ENCODE results near the gene FSD1L.

FSD1L gene

DNA sequence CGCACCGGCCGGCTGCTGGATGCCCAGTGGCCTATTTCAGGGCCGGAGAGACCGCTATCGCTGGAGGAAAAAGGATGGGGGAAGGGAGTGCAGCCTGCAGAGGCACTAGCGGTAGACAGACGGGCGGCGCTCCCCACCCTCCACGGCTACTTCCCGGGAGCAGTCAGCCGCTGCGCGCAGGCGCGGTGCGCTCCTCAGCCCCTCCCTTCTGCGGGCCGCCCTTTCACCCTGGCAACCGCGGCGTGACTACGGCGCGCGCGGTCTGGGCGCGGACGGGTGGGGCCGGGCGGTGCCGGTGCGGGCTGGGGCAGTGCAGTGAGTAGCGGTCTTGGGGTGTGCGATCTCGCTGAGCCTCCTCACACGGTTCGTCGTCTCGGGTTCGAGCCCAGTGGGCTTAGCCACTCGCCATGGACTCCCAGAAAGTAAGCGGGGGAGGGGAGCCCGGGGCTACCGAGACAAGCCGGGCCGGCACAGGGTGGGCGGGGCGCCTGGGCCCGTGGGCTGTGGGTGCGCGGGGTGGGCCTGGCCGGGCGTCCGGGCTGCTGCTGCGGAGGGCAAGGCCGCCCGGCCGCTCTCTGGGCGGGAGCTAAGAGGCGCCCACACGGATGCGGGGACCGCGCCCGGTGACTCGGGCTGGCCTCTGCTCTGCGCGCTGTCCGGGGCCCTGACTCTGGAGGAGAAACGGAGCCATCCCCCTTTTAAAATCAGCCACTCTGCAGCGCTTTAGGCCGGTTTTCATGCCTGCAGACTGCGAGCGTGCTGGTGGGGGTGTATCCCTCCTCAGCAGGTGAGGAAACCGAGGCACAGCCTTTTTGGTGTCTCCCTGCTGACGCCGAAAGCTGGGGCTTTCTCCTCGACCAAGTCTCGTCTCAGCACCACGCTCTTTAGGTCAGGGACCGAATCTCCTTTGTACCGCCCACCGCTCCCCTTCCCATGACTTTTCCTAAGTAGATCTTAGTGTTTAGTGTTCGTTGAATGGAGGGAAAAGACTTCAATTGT lies at the start of gene FSD1L (continued):
- TF ChIP-seq PBX3 (CRISPR knock-in tag; IDR thresholded peaks at IDR 0.05) (peak; percentile 64; the same call in 1 of the 2 replicates), ZNF670 (tag by site-specific recombination; IDR thresholded peaks at IDR 0.05; ENCODE audit: low read depth) (no peak), ZNF660 (tag by site-specific recombination; IDR thresholded peaks at IDR 0.05) (no peak), ZNF175 (tag by site-specific recombination; IDR thresholded peaks at IDR 0.05) (no peak), ZNF792 (tag by site-specific recombination; IDR thresholded peaks at IDR 0.05) (no peak), ZNF530 (tag by site-specific recombination; IDR thresholded peaks at IDR 0.05; ENCODE audit: low read depth) (no peak), ZBTB26 (tag by site-specific recombination; optimal IDR thresholded peaks at IDR 0.05) (peak; percentile 88), GLI2 (tag by site-specific recombination; IDR thresholded peaks at IDR 0.05; ENCODE audit: borderline replicate concordance, low read depth) (no peak), ZNF488 (tag by site-specific recombination; IDR thresholded peaks at IDR 0.05) (no peak), ZSCAN30 (tag by site-specific recombination; IDR thresholded peaks at IDR 0.05) (no peak), ZNF138 (tag by site-specific recombination; IDR thresholded peaks at IDR 0.05; ENCODE audit: borderline replicate concordance) (no peak), ZNF510 (tag by site-specific recombination; IDR thresholded peaks at IDR 0.05; ENCODE audit: insufficient replicate concordance) (no peak), ZSCAN16 (tag by site-specific recombination; IDR thresholded peaks at IDR 0.05) (no peak), GLI4 (tag by site-specific recombination; IDR thresholded peaks at IDR 0.05) (no peak), ZNF571 (tag by site-specific recombination; IDR thresholded peaks at IDR 0.05) (no peak), ZNF707 (tag by site-specific recombination; IDR thresholded peaks at IDR 0.05) (no peak), ZNF518A (tag by site-specific recombination; conservative IDR thresholded peaks at IDR 0.05; ENCODE audit: low read depth) (no peak), ZNF266 (tag by site-specific recombination; IDR thresholded peaks at IDR 0.05; ENCODE audit: low read depth) (no peak), KLF7 (tag by site-specific recombination; IDR thresholded peaks at IDR 0.05; ENCODE audit: borderline replicate concordance) (peak; percentile 58; the same call in 1 of the 2 replicates), ZNF501 (tag by site-specific recombination; IDR thresholded peaks at IDR 0.05) (0 out of 2 replicates have a peak, but pooled peaks have one; percentile 83)
- TF ChIP-seq, protein P1, sequence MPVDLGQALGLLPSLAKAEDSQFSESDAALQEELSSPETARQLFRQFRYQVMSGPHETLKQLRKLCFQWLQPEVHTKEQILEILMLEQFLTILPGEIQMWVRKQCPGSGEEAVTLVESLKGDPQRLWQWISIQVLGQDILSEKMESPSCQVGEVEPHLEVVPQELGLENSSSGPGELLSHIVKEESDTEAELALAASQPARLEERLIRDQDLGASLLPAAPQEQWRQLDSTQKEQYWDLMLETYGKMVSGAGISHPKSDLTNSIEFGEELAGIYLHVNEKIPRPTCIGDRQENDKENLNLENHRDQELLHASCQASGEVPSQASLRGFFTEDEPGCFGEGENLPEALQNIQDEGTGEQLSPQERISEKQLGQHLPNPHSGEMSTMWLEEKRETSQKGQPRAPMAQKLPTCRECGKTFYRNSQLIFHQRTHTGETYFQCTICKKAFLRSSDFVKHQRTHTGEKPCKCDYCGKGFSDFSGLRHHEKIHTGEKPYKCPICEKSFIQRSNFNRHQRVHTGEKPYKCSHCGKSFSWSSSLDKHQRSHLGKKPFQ (tag by site-specific recombination; IDR thresholded peaks at IDR 0.05): no peak
- TF ChIP-seq, protein P2, sequence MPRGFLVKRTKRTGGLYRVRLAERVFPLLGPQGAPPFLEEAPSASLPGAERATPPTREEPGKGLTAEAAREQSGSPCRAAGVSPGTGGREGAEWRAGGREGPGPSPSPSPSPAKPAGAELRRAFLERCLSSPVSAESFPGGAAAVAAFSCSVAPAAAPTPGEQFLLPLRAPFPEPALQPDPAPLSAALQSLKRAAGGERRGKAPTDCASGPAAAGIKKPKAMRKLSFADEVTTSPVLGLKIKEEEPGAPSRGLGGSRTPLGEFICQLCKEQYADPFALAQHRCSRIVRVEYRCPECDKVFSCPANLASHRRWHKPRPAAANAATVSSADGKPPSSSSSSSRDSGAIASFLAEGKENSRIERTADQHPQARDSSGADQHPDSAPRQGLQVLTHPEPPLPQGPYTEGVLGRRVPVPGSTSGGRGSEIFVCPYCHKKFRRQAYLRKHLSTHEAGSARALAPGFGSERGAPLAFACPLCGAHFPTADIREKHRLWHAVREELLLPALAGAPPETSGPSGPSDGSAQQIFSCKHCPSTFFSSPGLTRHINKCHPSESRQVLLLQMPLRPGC (tag by site-specific recombination; IDR thresholded peaks at IDR 0.05): no peak
- TF ChIP-seq, protein P3, sequence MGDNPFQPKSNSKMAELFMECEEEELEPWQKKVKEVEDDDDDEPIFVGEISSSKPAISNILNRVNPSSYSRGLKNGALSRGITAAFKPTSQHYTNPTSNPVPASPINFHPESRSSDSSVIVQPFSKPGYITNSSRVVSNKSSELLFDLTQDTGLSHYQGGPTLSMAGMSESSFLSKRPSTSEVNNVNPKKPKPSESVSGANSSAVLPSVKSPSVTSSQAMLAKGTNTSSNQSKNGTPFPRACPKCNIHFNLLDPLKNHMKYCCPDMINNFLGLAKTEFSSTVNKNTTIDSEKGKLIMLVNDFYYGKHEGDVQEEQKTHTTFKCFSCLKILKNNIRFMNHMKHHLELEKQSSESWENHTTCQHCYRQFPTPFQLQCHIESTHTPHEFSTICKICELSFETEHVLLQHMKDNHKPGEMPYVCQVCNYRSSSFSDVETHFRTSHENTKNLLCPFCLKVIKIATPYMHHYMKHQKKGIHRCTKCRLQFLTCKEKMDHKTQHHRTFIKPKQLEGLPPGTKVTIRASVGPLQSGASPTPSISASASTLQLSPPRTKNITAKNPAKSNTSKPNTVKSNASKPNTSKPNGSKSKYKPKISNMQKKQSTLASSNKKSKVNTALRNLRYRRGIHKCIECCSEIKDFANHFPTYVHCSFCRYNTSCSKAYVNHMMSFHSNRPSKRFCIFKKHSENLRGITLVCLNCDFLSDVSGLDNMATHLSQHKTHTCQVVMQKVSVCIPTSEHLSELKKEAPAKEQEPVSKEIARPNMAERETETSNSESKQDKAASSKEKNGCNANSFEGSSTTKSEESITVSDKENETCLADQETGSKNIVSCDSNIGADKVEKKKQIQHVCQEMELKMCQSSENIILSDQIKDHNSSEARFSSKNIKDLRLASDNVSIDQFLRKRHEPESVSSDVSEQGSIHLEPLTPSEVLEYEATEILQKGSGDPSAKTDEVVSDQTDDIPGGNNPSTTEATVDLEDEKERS (tag by site-specific recombination; IDR thresholded peaks at IDR 0.05): no peak
